ENCODE data around the gene RIC1. TPM values are rescaled to one million over a fixed set of nuclear protein-coding genes. Genes with fewer than 3 reads are reported as not detected.

RIC1 gene
- total RNA-seq, 1 experiment from 2014 or later, result 25.5 TPM

GRCh38 chr9:5791870-5792269, 163.0 kb downstream of the RIC1 start:
- H3K4me3 ChIP-seq (replicated peaks in 1 of 2; ENCODE audit: low read depth in 1 of 2, low read length in 2 of 2), result no peak overlapping the region
- RAD21 ChIA-PET (ENCODE audit: low non-redundant PET in 1 of 2, low total read pairs in 2 of 2, uncharacterized antibody in 2 of 2, unreplicated experiment in 2 of 2), result no interaction called here
- H2AFZ ChIP-seq (ENCODE audit: low read depth, low read length, poor library complexity, severe bottlenecking), result no peak overlapping the region
- POLR2A ChIA-PET, result no interaction called here
- peaks cover 6% of the 10 kb centered on the region; the same call in 1 of the 2 replicates for H4K20me1 ChIP-seq (ENCODE audit: insufficient read depth)
- H3K27ac ChIP-seq (ENCODE audit: low read depth, low read length), result no peak overlapping the region
- CTCF ChIA-PET, result no interaction called here
- H3K9me3 ChIP-seq (ENCODE audit: control insufficient read depth in 1 of 2, insufficient read depth in 1 of 2, low read depth in 1 of 2, low read length in 2 of 2), result no peaks in the 10 kb centered on the region
- BruUV-seq (replicated peaks), result no TSS peak
- TF ChIP-seq SIN3A (IDR thresholded peaks at IDR 0.05; ENCODE audit: low read depth) (no peak), ZNF274 (IDR thresholded peaks at IDR 0.05; ENCODE audit: low read depth, low read length) (no peak), MAX (IDR thresholded peaks at IDR 0.05) (no peak), EZH2phosphoT487 (IDR thresholded peaks at IDR 0.05; ENCODE audit: borderline replicate concordance) (no peak), FOSL1 (IDR thresholded peaks at IDR 0.05; ENCODE audit: low read depth) (no peak), CBX3 (IDR thresholded peaks at IDR 0.05; ENCODE audit: low read depth) (no peak), POLR2AphosphoS5 (IDR thresholded peaks at IDR 0.05; ENCODE audit: low read depth, low read length) (no peak), CTCF (IDR thresholded peaks at IDR 0.05 in 2 of 3, conservative IDR thresholded peaks at IDR 0.05 in 1 of 3; ENCODE audit: borderline replicate concordance in 1 of 3, insufficient read depth in 1 of 3, low read depth in 2 of 3, low read length in 2 of 3) (no peak), SRF (IDR thresholded peaks at IDR 0.05; ENCODE audit: low read depth) (no peak), YY1 (IDR thresholded peaks at IDR 0.05; ENCODE audit: extremely low read depth, insufficient replicate concordance, low read depth, low read length) (no peak), SP1 (IDR thresholded peaks at IDR 0.05; ENCODE audit: low read depth) (no peak), TCF7L2 (IDR thresholded peaks at IDR 0.05; ENCODE audit: borderline replicate concordance, extremely low read depth, insufficient read depth, insufficient read length) (no peak), ZFX (IDR thresholded peaks at IDR 0.05) (no peak), JUND (IDR thresholded peaks at IDR 0.05) (no peak), ELF1 (IDR thresholded peaks at IDR 0.05; ENCODE audit: borderline replicate concordance, low read depth) (no peak), ATF3 (IDR thresholded peaks at IDR 0.05) (no peak), REST (IDR thresholded peaks at IDR 0.05; ENCODE audit: low read depth) (no peak), CEBPB (IDR thresholded peaks at IDR 0.05; ENCODE audit: low read depth) (no peak), EGR1 (IDR thresholded peaks at IDR 0.05; ENCODE audit: low read depth) (no peak)
- ATAC-seq (no peak), DNase-seq (ENCODE audit: low read depth, low spot score) (no peak)
- intact Hi-C loops (cut with micrococcal nuclease), result no loop called here
- H3K4me2 ChIP-seq (ENCODE audit: low read length), result no peak overlapping the region
- no peaks in the 10 kb centered on the region for H3K27me3 ChIP-seq (ENCODE audit: insufficient read depth, low read length)
- no peak overlapping the region for H3K9ac ChIP-seq (ENCODE audit: low read length)
- no peaks in the 10 kb centered on the region for H3K9me2 ChIP-seq (ENCODE audit: insufficient read depth)
- peaks cover 4 to 16% of the 10 kb centered on the region in 2 experiments; a peak in 3 of 4 replicates for H3K36me3 ChIP-seq (ENCODE audit: control insufficient read depth in 1 of 2, insufficient read depth in 2 of 2, low read length in 2 of 2)
- H3K79me2 ChIP-seq (ENCODE audit: insufficient read depth, low read length), result peaks cover 16% of the 10 kb centered on the region
- no peaks in the 10 kb centered on the region for H3K4me1 ChIP-seq (ENCODE audit: control insufficient read depth in 1 of 2, insufficient read depth in 2 of 2, low read length in 2 of 2)

All from HCT116 (cell line).